Mucosa of gallbladder (tissue), 1 donor: ENCODE data around the gene KCNH4. TPM values are rescaled to one million over a fixed set of nuclear protein-coding genes. Genes with fewer than 3 reads are reported as not detected.

Source experiments
- DNase-seq: peaks from one replicate; pipeline ENCODE4 v3.0.0-alpha.2; 2020; ENCODE audit warnings: low spot score
- total RNA-seq: library from RNA; stranded (reverse); gene quantifications from one replicate; pipeline ENCODE4 v1.2.1, GENCODE V29; 2021
- donor health status: DM: no; HTN: no; CAD: no.

The KCNH4 gene
- total RNA-seq, 1 donor from 2014 or later, result 0.06 TPM

GRCh38 chr17:42136654-42137051 is 44.3 kb downstream of the KCNH4 start:
- DNase-seq, result no peak

GRCh38 chr17:42135664-42136653 is 45.0 kb downstream of the KCNH4 start:
- DNase-seq, result peak; percentile 87

GRCh38 chr17:42135151-42135550 is 45.8 kb downstream of the KCNH4 start:
- no peak for DNase-seq

GRCh38 chr17:42133461-42134041 is 47.4 kb downstream of the KCNH4 start:
- no peak for DNase-seq

- peak; percentile 56 for DNase-seq
Measured at GRCh38 chr17:42132941-42133340, 48.0 kb downstream of the KCNH4 start.

GRCh38 chr17:42131981-42132432 is 48.9 kb downstream of the KCNH4 start:
- DNase-seq, result no peak

GRCh38 chr17:42131232-42131631 is 49.7 kb downstream of the KCNH4 start:
- no peak for DNase-seq

- DNase-seq, result no peak
Measured at GRCh38 chr17:42130310-42130936, 50.5 kb downstream of the KCNH4 start.

- DNase-seq, result no peak
Measured at GRCh38 chr17:42129109-42129837, 51.7 kb downstream of the KCNH4 start.

GRCh38 chr17:42127414-42127813 is 53.5 kb downstream of the KCNH4 start:
- no peak for DNase-seq

- no peak for DNase-seq
Measured at GRCh38 chr17:42126836-42127235, 54.1 kb downstream of the KCNH4 start.

GRCh38 chr17:42125565-42125964 is 55.4 kb downstream of the KCNH4 start:
- no peak for DNase-seq

GRCh38 chr17:42124256-42124655 is 56.7 kb downstream of the KCNH4 start:
- DNase-seq, result no peak

GRCh38 chr17:42122371-42123303 is 58.3 kb downstream of the KCNH4 start, which contains the start of gene HSPB9:
Gene HSPB9 (plus strand): TSS chr17:42122804. CDS start chr17:42122851, 47 bp downstream.
- peak; percentile 59 for DNase-seq

GRCh38 chr17:42120770-42121769 is 59.9 kb downstream of the KCNH4 start, which contains the start of gene KAT2A:
Gene KAT2A (minus strand): TSS chr17:42121367. CDS start chr17:42121304, 63 bp downstream.
- peak; percentile 80 for DNase-seq

- DNase-seq, result no peak
Measured at GRCh38 chr17:42120161-42120769, 60.7 kb downstream of the KCNH4 start.

GRCh38 chr17:42119301-42119700 is 61.6 kb downstream of the KCNH4 start:
- no peak for DNase-seq

- no peak for DNase-seq
Measured at GRCh38 chr17:42118545-42118944, 62.4 kb downstream of the KCNH4 start.

- DNase-seq, result no peak
Measured at GRCh38 chr17:42118126-42118510, 62.8 kb downstream of the KCNH4 start.
